SK-N-SH (cell line): ENCODE results near the gene SEM1. TPM values are rescaled to one million over a fixed set of nuclear protein-coding genes. Genes with fewer than 3 reads are reported as not detected.

Experiments used
- CTCF ChIA-PET: fragments of 300-600, 350-600 bp; formaldehyde crosslinking; extraction: SDS; loops from one replicate; lab custom pipeline; 2021; lab: Yijun Ruan, JAX
- POLR2A ChIA-PET: fragments of 350-600 bp; sonication (Branson Sonifier 250); formaldehyde crosslinking; extraction: SDS; loops from one replicate; lab custom pipeline; 2020; ENCODE audit warnings: antibody characterized with exemption, inconsistent platforms; lab: Yijun Ruan, JAX
- DNase-seq: peaks from one replicate; pipeline ENCODE4 v3.0.0; 2012
- H2AFZ ChIP-seq: fragments of 200-600 bp; sonication (generic); 2 replicates; pipeline ENCODE4 v1.8.1; 2016; ENCODE audit warnings: antibody characterized with exemption, mild to moderate bottlenecking, low read depth
- H3F3A ChIP-seq: fragments of 200-600 bp; sonication (generic); replicated peaks from 2 replicates; pipeline ENCODE3; 2016; ENCODE audit warnings: antibody characterized with exemption, mild to moderate bottlenecking; ENCODE audit not compliant: insufficient read depth
- H3K27ac ChIP-seq, 2 experiments: fragments of 200-500 bp in 1 of 2; fragments of 200-600 bp in 1 of 2; sonication (Bioruptor generic) in 1 of 2; sonication (generic), shearing (Covaris generic) in 1 of 2; 2 replicates each; pipeline versions ENCODE4 v1.5.1 to v1.6.1; 2014 to 2016; ENCODE audit warnings: low read depth in 2 of 2, inconsistent platforms in 1 of 2, low read length in 1 of 2, mild to moderate bottlenecking in 1 of 2, mixed read lengths in 1 of 2
- H3K27me3 ChIP-seq: fragments of 200-600 bp; sonication (generic), shearing (Covaris generic); 2 replicates; pipeline ENCODE4 v1.6.1; 2016; ENCODE audit warnings: mixed run types; ENCODE audit not compliant: insufficient read depth
- H3K36me3 ChIP-seq, 2 experiments: fragments of 200-500 bp in 1 of 2; fragments of 200-600 bp in 1 of 2; sonication (Bioruptor generic) in 1 of 2; sonication (generic) in 1 of 2; replicated peaks in 1 of 2; 2 replicates each; pipeline versions ENCODE3 to v1.5.1; 2014 to 2016; ENCODE audit warnings: low read length in 1 of 2, mild to moderate bottlenecking in 1 of 2; ENCODE audit not compliant: insufficient read depth in 2 of 2, control insufficient read depth in 1 of 2
- H3K4me1 ChIP-seq, 2 experiments: fragments of 200-500 bp in 1 of 2; fragments of 200-600 bp in 1 of 2; sonication (Bioruptor generic) in 1 of 2; sonication (generic), shearing (Covaris generic) in 1 of 2; 2 replicates each; pipeline versions ENCODE4 v1.5.1 to v1.6.1; 2014 to 2016; ENCODE audit warnings: low read depth in 1 of 2, low read length in 1 of 2, mixed run types in 1 of 2; ENCODE audit not compliant: insufficient read depth in 2 of 2, control insufficient read depth in 1 of 2
- H3K4me2 ChIP-seq: fragments of 200-600 bp; sonication (generic), shearing (Covaris generic); 2 replicates; pipeline ENCODE4 v1.6.1; 2017; ENCODE audit warnings: mixed run types
- H3K4me3 ChIP-seq, 2 experiments: fragments of 200-500 bp in 1 of 2; fragments of 200-600 bp in 1 of 2; sonication (Bioruptor generic) in 1 of 2; sonication (generic), shearing (Covaris generic) in 1 of 2; 2 replicates each; pipeline versions ENCODE4 v1.5.1 to v1.8.1; 2014 to 2016; ENCODE audit warnings: low read depth in 2 of 2, inconsistent platforms in 1 of 2, low read length in 1 of 2, mild to moderate bottlenecking in 1 of 2, mixed read lengths in 1 of 2, moderate library complexity in 1 of 2
- H3K79me2 ChIP-seq: fragments of 200-600 bp; sonication (generic); 2 replicates; pipeline ENCODE4 v1.8.1; 2017; ENCODE audit warnings: mild to moderate bottlenecking; ENCODE audit not compliant: insufficient read depth
- H3K9ac ChIP-seq: fragments of 200-600 bp; sonication (generic); 2 replicates; pipeline ENCODE4 v1.6.1; 2017; ENCODE audit warnings: mixed run types
- H3K9me2 ChIP-seq: fragments of 200-600 bp; sonication (generic); 2 replicates; pipeline ENCODE4 v1.6.1; 2017; ENCODE audit warnings: mixed run types
- H3K9me3 ChIP-seq: fragments of 200-600 bp; sonication (generic); 2 replicates; pipeline ENCODE4 v1.6.1; 2017; ENCODE audit warnings: mixed run types, mild to moderate bottlenecking, moderate library complexity
- H4K20me1 ChIP-seq: fragments of 200-600 bp; sonication (generic); 2 replicates; pipeline ENCODE4 v1.6.1; 2017; ENCODE audit warnings: mild to moderate bottlenecking, mixed run types; ENCODE audit not compliant: insufficient read depth
- ELF1 ChIP-seq: IDR thresholded peaks from 2 replicates; pipeline ENCODE4 v1.4.0; 2012
- FOSL2 ChIP-seq: IDR thresholded peaks from 2 replicates; pipeline ENCODE4 v1.4.0; 2012; ENCODE audit warnings: low read depth, mild to moderate bottlenecking, moderate library complexity, borderline replicate concordance
- FOXJ3 ChIP-seq: sonication (generic); formaldehyde crosslinking; IDR thresholded peaks from 2 replicates; pipeline ENCODE4 v1.5.1; 2020; ENCODE audit warnings: mild to moderate bottlenecking, missing genetic modification reagents
- FOXM1 ChIP-seq: IDR thresholded peaks from 2 replicates; pipeline ENCODE4 v1.4.0; 2012; ENCODE audit warnings: low read depth, mild to moderate bottlenecking
- GABPA ChIP-seq: IDR thresholded peaks from 2 replicates; pipeline ENCODE4 v1.4.0; 2012; ENCODE audit warnings: low read depth, mild to moderate bottlenecking
- GATA2 ChIP-seq: sonication (generic); formaldehyde crosslinking; IDR thresholded peaks from 2 replicates; pipeline ENCODE4 v1.5.0; 2020; ENCODE audit warnings: mild to moderate bottlenecking, missing genetic modification reagents
- JUND ChIP-seq: IDR thresholded peaks from 2 replicates; pipeline ENCODE4 v1.4.0; 2012
- MEF2A ChIP-seq: IDR thresholded peaks from 2 replicates; pipeline ENCODE4 v1.4.0; 2012; ENCODE audit warnings: low read depth, borderline replicate concordance
- MXI1 ChIP-seq: IDR thresholded peaks from 2 replicates; pipeline ENCODE4 v1.6.1; 2012; ENCODE audit warnings: mild to moderate bottlenecking, low read depth, low read length, improper control_type of control experiment
- NFIC ChIP-seq: IDR thresholded peaks from 2 replicates; pipeline ENCODE4 v1.4.0; 2012; ENCODE audit warnings: borderline replicate concordance
- NRF1 ChIP-seq: IDR thresholded peaks from 2 replicates; pipeline ENCODE4 v1.6.1; 2012; ENCODE audit warnings: low read depth, mild to moderate bottlenecking, low read length
- RAD21 ChIP-seq: IDR thresholded peaks from 2 replicates; pipeline ENCODE4 v1.6.1; 2012; ENCODE audit warnings: mild to moderate bottlenecking, low read length
- RXRA ChIP-seq: IDR thresholded peaks from 2 replicates; pipeline ENCODE4 v1.4.0; 2012; ENCODE audit warnings: low read depth, mild to moderate bottlenecking, borderline replicate concordance
- SIN3A ChIP-seq: IDR thresholded peaks from 2 replicates; pipeline ENCODE4 v1.6.1; 2012; ENCODE audit warnings: low read depth, mild to moderate bottlenecking, low read length, moderate library complexity, borderline replicate concordance
- TAF1 ChIP-seq: IDR thresholded peaks from 2 replicates; pipeline ENCODE4 v1.6.1; 2012; ENCODE audit warnings: low read depth, mild to moderate bottlenecking, low read length, moderate library complexity, borderline replicate concordance
- TCF12 ChIP-seq: IDR thresholded peaks from 2 replicates; pipeline ENCODE4 v1.4.0; 2012
- YY1 ChIP-seq: IDR thresholded peaks from 2 replicates; pipeline ENCODE4 v1.4.0; 2012; ENCODE audit warnings: low read depth, mild to moderate bottlenecking
- WGBS: methylation state at CpG from one replicate; pipeline ENCODE4 v1.1.6; 2017; ENCODE audit warnings: low lambda C conversion rate; 5-methylcytosine and 5-hydroxymethylcytosine counted together
- polyA plus RNA-seq, 3 experiments: library from polyadenylated mRNA; depleted of rRNA; stranded (reverse); fragments of >200 nt; gene quantifications; 2 replicates each; pipeline ENCODE4 v1.2.3, GENCODE V29; 2012
- TF ChIP-seq, protein P1 (sequence below): fragments of 200-600 bp; sonication (generic); IDR thresholded peaks from 2 replicates; pipeline ENCODE4 v1.6.1; 2017; ENCODE audit warnings: antibody characterized with exemption, mild to moderate bottlenecking, moderate library complexity
- TF ChIP-seq, protein P2 (sequence below): IDR thresholded peaks from 2 replicates; pipeline ENCODE4 v1.4.0; 2012; ENCODE audit warnings: low read depth, borderline replicate concordance
- TF ChIP-seq, protein P3 (sequence below): IDR thresholded peaks from 2 replicates; pipeline ENCODE4; 2012
- TF ChIP-seq, protein P4 (sequence below): IDR thresholded peaks from 2 replicates; pipeline ENCODE4 v1.4.0; 2012; ENCODE audit warnings: low read depth, borderline replicate concordance

Gene SEM1
- polyA plus RNA-seq, 1 of the 3 experiments (the other 2 are of a cell fraction): 56.3 TPM

DNA sequence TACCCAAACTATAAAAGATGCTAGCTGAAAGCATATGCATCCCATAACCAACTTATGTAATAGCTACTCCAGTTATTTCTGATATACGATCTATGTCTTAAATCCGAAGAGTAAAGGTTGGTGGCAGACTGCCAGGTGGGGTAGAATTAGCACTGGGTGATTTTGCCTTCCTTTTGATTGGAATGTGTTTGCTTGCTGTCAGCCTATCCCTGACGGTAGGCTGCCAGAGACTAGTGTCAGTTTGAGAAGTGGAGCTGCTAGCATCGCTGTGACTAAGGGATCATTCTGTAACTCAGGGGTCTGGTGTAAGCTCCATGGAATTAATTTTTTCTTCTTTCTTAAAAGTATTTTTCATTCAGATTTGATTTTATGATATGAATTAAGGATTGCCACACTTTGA, 9.5 kb upstream of the SEM1 start (continued):
- TF ChIP-seq, protein P1, sequence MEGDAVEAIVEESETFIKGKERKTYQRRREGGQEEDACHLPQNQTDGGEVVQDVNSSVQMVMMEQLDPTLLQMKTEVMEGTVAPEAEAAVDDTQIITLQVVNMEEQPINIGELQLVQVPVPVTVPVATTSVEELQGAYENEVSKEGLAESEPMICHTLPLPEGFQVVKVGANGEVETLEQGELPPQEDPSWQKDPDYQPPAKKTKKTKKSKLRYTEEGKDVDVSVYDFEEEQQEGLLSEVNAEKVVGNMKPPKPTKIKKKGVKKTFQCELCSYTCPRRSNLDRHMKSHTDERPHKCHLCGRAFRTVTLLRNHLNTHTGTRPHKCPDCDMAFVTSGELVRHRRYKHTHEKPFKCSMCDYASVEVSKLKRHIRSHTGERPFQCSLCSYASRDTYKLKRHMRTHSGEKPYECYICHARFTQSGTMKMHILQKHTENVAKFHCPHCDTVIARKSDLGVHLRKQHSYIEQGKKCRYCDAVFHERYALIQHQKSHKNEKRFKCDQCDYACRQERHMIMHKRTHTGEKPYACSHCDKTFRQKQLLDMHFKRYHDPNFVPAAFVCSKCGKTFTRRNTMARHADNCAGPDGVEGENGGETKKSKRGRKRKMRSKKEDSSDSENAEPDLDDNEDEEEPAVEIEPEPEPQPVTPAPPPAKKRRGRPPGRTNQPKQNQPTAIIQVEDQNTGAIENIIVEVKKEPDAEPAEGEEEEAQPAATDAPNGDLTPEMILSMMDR: no peak
- TF ChIP-seq FOSL2: no peak
- TF ChIP-seq, protein P2, sequence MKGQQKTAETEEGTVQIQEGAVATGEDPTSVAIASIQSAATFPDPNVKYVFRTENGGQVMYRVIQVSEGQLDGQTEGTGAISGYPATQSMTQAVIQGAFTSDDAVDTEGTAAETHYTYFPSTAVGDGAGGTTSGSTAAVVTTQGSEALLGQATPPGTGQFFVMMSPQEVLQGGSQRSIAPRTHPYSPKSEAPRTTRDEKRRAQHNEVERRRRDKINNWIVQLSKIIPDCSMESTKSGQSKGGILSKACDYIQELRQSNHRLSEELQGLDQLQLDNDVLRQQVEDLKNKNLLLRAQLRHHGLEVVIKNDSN: no peak
- no peak for TF ChIP-seq TCF12
- TF ChIP-seq SIN3A: no peak
- no peak for TF ChIP-seq TAF1

DNA sequence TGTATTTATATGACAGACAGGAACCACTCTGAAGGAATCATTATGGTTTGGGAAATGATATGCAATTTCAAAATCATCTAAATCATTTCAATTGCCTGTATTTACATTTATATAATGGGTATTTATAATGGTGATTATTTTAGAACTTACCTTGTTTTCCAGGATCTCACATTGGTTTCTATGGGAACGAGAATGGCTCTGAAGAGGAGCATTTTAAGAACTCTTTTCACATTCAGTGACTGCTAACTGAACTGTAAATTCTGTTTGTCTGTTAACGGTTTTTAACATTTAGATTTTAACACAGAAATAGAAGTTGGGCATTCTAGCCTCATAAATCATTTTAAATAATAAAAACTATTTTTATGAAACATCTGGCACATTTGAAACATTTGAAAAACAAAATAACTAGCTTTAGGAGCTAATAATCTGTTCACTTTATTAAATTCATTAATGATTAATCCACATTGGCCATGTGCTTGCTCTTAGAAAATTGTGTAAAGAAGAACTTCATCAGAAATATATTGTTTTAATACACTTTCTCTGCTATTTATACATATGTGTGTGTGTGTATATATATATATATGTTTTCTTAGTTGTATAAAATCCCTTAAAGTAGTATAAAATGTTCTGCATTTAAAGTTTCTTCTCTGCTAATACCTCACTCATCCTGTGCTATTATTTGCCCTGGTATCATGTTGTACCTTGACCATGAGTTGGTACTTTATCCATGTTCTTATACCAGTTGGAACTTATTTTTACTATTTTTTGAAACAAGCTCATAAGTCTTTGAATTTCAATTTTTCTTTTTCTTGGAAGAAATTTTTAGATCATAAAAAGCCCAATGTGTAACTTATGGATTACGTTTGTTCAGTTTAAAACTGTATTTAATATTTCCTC, 8.7 kb upstream of the SEM1 start:
- 15% methylated on average over 3 of the region's 3 CpGs for WGBS
- Histone ChIP-seq H3K4me3 (no peak overlapping the region), H3K4me2 (no peak overlapping the region), H4K20me1 (no peaks in the 10 kb centered on the region), H2AFZ (no peak overlapping the region), H3K9ac (no peak overlapping the region), H3F3A (no peaks in the 10 kb centered on the region), H3K27ac (no peak overlapping the region), H3K36me3 (no peaks in the 10 kb centered on the region), H3K4me1 (no peaks in the 10 kb centered on the region), H3K79me2 (no peaks in the 10 kb centered on the region), H3K27me3 (no peaks in the 10 kb centered on the region), H3K9me3 (no peaks in the 10 kb centered on the region), H3K9me2 (no peaks in the 10 kb centered on the region)
- no peak for DNase-seq
- TF ChIP-seq FOXJ3 (CRISPR knock-in tag): no peak
- no peak for TF ChIP-seq RXRA
- TF ChIP-seq, protein P3, sequence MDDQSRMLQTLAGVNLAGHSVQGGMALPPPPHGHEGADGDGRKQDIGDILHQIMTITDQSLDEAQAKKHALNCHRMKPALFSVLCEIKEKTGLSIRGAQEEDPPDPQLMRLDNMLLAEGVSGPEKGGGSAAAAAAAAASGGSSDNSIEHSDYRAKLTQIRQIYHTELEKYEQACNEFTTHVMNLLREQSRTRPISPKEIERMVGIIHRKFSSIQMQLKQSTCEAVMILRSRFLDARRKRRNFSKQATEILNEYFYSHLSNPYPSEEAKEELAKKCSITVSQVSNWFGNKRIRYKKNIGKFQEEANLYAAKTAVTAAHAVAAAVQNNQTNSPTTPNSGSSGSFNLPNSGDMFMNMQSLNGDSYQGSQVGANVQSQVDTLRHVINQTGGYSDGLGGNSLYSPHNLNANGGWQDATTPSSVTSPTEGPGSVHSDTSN: no peak
- TF ChIP-seq MXI1: no peak
- TF ChIP-seq SIN3A: no peak
- no peak for TF ChIP-seq GATA2
- TF ChIP-seq ELF1: no peak
- TF ChIP-seq GABPA: no peak
- TF ChIP-seq YY1: no peak
- TF ChIP-seq, protein P4, sequence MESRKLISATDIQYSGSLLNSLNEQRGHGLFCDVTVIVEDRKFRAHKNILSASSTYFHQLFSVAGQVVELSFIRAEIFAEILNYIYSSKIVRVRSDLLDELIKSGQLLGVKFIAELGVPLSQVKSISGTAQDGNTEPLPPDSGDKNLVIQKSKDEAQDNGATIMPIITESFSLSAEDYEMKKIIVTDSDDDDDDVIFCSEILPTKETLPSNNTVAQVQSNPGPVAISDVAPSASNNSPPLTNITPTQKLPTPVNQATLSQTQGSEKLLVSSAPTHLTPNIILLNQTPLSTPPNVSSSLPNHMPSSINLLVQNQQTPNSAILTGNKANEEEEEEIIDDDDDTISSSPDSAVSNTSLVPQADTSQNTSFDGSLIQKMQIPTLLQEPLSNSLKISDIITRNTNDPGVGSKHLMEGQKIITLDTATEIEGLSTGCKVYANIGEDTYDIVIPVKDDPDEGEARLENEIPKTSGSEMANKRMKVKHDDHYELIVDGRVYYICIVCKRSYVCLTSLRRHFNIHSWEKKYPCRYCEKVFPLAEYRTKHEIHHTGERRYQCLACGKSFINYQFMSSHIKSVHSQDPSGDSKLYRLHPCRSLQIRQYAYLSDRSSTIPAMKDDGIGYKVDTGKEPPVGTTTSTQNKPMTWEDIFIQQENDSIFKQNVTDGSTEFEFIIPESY: no peak
- no peak for TF ChIP-seq NRF1
- TF ChIP-seq, protein P1: no peak
- no peak for TF ChIP-seq FOSL2
- TF ChIP-seq NFIC: no peak
- no peak for TF ChIP-seq FOXM1
- TF ChIP-seq MEF2A: no peak
- no peak for TF ChIP-seq TCF12
- no peak for TF ChIP-seq RAD21
- no peak for TF ChIP-seq JUND
- POLR2A ChIA-PET: no interaction called here
- CTCF ChIA-PET: interaction anchor here (0.6 to 1.3 kb wide), 4 partner anchors 8 to 472 kb away, joined by 3 read pairs; no protein-coding TSS in a partner anchor
